Stimulated activated CD4-positive, alpha-beta T cell treated with anti-CD3 and anti-CD28 coated beads, Interleukin-1b, Interleukin-23, amount 100 ng/mL, for 1 hour (primary cell): Measurements from ENCODE around the gene SCAPER.
"Not testable (repeated sequence)": the region's sequence is repeated elsewhere in the genome, so short reads cannot be mapped to it uniquely, and the experiment has no call there.

Source experiments
- DNase-seq, 2 donors: peaks; one replicate each; pipeline ENCODE4 v3.0.0-alpha.2; 2020; ENCODE audit warnings: low read depth in 2 of 2

SCAPER gene

GRCh38 chr15:76577879-76578512 is 327.1 kb downstream of the SCAPER start:
- no peak for DNase-seq

DNA sequence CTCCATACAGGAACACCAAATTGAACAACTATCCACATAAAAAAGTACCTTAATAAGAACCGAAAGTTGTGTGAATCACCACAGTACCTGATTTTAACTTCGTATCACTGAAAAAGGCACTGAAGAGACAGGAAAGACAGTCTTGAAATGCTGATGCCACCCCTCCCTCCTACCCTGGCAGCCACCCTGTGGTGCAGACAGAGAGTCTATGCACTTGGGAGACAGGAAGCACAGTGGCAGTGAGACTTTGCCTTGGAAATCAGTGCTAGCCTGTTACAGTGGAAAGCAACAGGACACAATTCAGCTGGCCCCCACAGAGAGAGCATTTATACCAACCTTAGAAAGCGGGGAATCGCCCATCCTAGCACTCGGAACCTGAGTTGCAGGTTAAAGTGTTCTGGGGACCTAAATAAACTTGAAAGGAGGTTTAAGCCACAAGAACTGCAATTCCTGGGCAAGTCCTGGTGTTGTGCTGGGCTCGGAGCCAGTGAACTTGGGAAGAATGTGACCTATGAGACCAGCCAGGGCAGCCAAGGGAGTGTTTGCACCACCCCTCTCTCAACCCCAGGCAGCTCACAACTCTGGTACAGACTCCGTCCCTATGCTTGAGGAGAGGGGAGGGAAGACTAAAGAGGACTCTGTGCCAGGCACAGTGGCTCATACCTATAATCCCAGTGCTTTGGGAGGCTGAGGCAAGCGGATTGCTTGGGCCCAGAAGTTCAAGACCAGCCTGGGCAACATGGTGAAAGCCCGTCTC is 328.4 kb downstream of the SCAPER start:
- no peak for DNase-seq

DNA sequence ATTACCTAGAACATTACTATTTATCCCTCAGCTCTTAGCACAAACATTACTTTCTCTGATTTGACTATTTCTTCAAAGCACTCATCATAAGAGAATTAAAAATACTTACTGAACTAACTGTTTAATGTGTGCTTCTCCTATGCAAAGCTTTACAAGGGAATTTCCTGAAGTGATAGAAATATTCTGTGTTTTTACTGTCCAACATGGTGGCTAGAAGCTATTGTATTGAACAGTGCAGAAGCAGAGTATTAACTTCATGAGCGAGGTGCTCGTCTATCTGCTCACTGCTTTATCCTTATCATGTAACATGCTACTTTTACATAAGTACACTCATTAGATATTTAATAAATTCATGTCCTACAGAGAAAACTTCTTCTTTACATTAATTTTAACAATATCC is 329.5 kb downstream of the SCAPER start:
- DNase-seq = no peak

GRCh38 chr15:76575274-76575673 is 329.9 kb downstream of the SCAPER start:
- DNase-seq = no peak

DNA sequence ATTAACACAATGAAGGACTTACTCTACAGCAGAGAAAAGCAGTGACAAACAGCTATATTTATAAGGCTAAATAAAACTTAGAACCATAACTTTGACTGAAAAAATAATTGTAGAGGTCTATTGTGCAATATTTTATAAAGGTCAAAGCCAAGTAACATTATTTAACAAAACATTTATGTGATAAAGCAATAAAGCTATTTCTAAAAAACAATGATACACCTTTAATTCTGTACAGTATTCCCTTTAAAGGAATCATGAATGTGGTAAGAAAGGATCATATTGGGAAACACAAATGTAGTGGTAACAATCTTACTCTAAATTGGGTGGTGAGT is 332.2 kb downstream of the SCAPER start:
- DNase-seq = no peak

DNA sequence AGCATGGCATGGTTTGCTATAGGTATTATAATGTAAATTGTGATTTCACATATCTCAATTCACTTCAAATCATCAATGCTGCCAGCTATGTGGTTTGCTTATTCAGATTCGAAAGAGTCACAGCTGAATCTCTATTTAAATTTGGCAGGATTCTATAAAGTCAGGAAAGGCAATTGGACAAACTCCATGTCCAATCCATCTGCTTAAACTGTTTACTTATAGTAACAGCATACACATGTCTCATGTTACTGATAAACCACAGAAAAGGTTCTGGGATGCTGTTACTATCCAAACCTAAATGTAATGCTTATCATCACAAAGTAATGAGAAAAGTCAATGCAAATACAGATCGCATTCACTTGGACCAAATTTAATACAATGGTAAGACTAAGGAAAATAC is 338.9 kb downstream of the SCAPER start:
- no peak for DNase-seq

GRCh38 chr15:76565366-76565765 is 339.8 kb downstream of the SCAPER start:
- DNase-seq = no peak

GRCh38 chr15:76555247-76555646 is 349.9 kb downstream of the SCAPER start:
- DNase-seq = no peak

DNA sequence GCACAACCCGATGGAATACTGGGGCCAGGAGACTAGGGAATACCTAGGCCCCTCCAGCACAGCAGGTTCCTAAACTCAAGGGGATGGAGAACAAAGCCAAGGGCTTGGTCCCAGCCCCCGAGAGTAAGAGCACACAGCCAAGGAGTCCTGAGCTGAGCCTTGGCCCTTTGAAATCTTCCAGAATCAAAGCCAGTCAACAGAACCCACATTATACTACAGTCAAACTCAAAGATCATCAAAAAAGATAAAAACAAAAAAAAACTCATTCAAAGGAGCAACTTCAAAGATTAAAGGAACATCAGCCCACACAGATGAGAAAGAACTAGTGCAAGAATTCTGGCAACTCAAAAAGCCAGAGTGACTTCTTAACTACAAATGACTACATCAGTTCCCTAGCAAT is 351.6 kb downstream of the SCAPER start:
- no peak for DNase-seq

- no peak for DNase-seq
Measured at GRCh38 chr15:76553102-76553501, 352.0 kb downstream of the SCAPER start.

DNA sequence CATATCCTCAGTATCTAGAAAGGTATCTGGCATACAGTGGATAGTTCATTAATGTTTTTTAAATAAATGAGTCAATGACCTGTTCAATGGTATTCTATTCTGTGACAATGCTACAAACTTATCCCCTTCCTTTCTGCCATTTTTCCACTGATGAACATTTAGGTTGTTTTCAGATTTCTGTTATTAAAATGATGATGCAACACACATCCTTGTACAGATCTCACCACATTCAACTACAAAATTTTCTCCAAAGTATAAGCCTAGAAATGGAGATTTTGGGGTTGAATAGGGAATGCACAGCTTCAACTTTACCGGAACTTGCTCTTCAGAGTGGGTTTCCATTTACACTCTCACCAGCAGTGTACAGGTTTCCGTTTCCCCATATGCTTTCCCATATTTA is 358.3 kb downstream of the SCAPER start:
- no peak for DNase-seq

GRCh38 chr15:76533995-76534394 is 371.1 kb downstream of the SCAPER start:
- no peak for DNase-seq

DNA sequence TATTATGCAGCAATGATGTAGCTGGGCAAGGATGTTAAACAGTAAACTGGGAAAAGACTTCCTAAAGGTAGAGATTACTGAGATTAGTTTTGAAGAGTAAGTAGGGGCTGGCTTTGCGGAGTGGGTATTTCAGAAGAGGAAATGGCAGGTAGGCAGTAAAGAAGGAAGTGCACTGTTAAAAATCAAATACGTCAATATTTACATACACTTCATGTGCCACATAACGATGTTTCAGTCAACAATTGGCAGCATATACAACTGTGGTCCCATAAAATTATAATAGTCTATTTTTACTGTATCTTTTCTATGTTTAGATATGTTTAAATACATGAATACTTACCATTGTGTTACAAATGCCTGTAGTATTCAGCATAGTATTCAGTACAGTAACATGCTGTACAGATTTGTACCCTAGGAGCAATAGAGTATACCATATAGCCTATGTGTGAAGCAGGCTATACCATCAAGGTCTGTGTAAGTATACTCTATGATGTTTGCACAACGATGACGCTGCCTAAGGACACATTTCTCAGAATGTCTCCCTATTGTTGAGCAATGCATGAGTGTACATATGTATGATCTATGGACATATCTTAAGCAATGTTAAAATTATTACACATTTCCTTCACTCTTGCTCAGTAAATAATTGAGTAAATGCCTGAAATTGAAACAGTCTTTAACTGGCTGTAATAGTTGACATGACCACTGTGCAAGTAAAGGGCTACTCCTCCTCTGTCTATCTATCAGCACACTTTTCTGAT is 371.9 kb downstream of the SCAPER start:
- DNase-seq = no peak

GRCh38 chr15:76529911-76530310 is 375.2 kb downstream of the SCAPER start:
- no peak for DNase-seq

DNA sequence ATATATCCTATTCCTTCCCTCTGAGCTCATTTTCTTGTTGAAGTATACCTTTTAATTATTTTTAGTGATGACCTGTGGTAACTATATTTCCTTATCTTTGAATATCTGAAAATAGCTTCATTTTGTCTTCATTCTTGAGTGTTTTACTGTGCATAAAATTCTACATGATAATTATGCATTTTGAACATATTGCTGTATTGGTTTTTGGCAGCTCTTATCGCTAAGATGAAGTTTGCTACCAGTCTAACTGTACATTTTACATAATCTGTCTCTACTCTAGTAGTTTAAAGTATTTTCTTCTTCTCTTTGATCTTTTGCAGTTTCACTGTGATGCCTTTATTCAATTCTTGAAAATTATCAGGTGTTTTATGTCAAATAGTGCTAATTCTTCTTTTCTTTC is 379.0 kb downstream of the SCAPER start:
- DNase-seq = no peak

- DNase-seq = no peak
Measured at GRCh38 chr15:76517910-76518309, 387.2 kb downstream of the SCAPER start.

GRCh38 chr15:76514282-76514681 is 390.9 kb downstream of the SCAPER start:
- no peak for DNase-seq

- DNase-seq = no peak
Measured at GRCh38 chr15:76512971-76513370, 392.2 kb downstream of the SCAPER start.

GRCh38 chr15:76510663-76511062 is 394.5 kb downstream of the SCAPER start:
- DNase-seq = not testable (repeated sequence)

- no peak for DNase-seq
Measured at GRCh38 chr15:76503804-76504203, 401.3 kb downstream of the SCAPER start.

GRCh38 chr15:76503121-76503520 is 402.0 kb downstream of the SCAPER start:
- DNase-seq = no peak

GRCh38 chr15:76502678-76503077 is 402.5 kb downstream of the SCAPER start:
- DNase-seq = no peak

DNA sequence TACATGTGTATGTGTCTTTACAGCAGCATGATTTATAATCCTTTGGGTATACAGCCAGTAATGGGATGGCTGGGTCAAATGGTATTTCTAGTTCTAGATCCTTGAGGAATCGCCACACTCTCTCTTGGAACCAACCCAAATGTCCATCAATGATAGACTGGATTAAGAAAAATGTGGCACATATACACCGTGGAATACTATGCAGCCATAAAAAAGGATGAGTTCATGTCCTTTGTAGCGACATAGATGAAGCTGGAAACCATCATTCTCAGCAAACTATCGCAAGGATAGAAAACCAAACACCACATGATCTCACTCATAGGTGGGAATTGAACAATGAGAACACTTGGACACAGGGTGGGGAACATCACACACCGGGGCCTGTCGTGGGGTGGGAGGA is 403.0 kb downstream of the SCAPER start:
- not testable (repeated sequence) for DNase-seq
